IPS-18a (cell line): ENCODE results near the gene UBE2G2.

Experiments
- H3K27ac ChIP-seq: one replicate; pipeline ENCODE4 v1.5.1; 2013; ENCODE audit warnings: low read length
- H3K27me3 ChIP-seq: one replicate; pipeline ENCODE4 v1.6.1; 2013; ENCODE audit warnings: mild to moderate bottlenecking, low read length; ENCODE audit not compliant: control insufficient read depth, insufficient read depth
- H3K36me3 ChIP-seq: one replicate; pipeline ENCODE4 v1.6.1; 2013; ENCODE audit warnings: low read depth, low read length; ENCODE audit not compliant: control insufficient read depth
- H3K4me1 ChIP-seq: one replicate; pipeline ENCODE4 v1.6.1; 2013; ENCODE audit warnings: low read depth, low read length; ENCODE audit not compliant: control insufficient read depth
- H3K4me3 ChIP-seq: one replicate; pipeline ENCODE4 v1.5.1; 2013; ENCODE audit warnings: low read length
- H3K9ac ChIP-seq: one replicate; pipeline ENCODE4 v1.6.1; 2013; ENCODE audit warnings: mild to moderate bottlenecking, low read length, moderate library complexity
- H3K9me3 ChIP-seq: one replicate; pipeline ENCODE4 v1.6.1; 2013; ENCODE audit warnings: low read depth, low read length; ENCODE audit not compliant: control insufficient read depth

Gene UBE2G2

GRCh38 chr21:44801468-44802395 lies at the start of gene UBE2G2:
Gene UBE2G2 (minus strand): TSS chr21:44801820. CDS start chr21:44801748, 72 bp downstream.
- no peaks in the 10 kb centered on the region for H3K9me3 ChIP-seq
- peak within 1 kb of the TSS; percentile 48 for H3K27ac ChIP-seq
- no peaks in the 10 kb centered on the region for H3K27me3 ChIP-seq
- peak within 1 kb of the TSS; percentile 78 for H3K9ac ChIP-seq
- peaks cover 31% of the 10 kb centered on the region for H3K36me3 ChIP-seq
- peaks cover 9% of the 10 kb centered on the region for H3K4me1 ChIP-seq
- H3K4me3 ChIP-seq, result peak within 1 kb of the TSS; percentile 91

GRCh38 chr21:44850905-44851657 lies 49.5 kb upstream of the UBE2G2 start:
- peaks cover 52% of the 10 kb centered on the region for H3K36me3 ChIP-seq
- no peaks in the 10 kb centered on the region for H3K9me3 ChIP-seq

GRCh38 chr21:44850208-44850800 lies 48.7 kb upstream of the UBE2G2 start:
- H3K4me3 ChIP-seq, result no peak overlapping the region

More at GRCh38 chr21:44850905-44851657, 49.5 kb upstream of the UBE2G2 start:
- no peak overlapping the region for H3K4me3 ChIP-seq
- peaks cover 2% of the 10 kb centered on the region for H3K4me1 ChIP-seq
- H3K27ac ChIP-seq, result no peak overlapping the region
- H3K27me3 ChIP-seq, result no peaks in the 10 kb centered on the region
- H3K9ac ChIP-seq, result no peak overlapping the region

GRCh38 chr21:44849616-44850130 lies 48.1 kb upstream of the UBE2G2 start:
- Histone ChIP-seq H3K27me3 (no peaks in the 10 kb centered on the region), H3K36me3 (peaks cover 38% of the 10 kb centered on the region), H3K4me3 (no peak overlapping the region), H3K9ac (no peak overlapping the region), H3K27ac (no peak overlapping the region), H3K4me1 (peaks cover 3% of the 10 kb centered on the region), H3K9me3 (no peaks in the 10 kb centered on the region)

More at GRCh38 chr21:44850208-44850800, 48.7 kb upstream of the UBE2G2 start:
- Histone ChIP-seq H3K9me3 (no peaks in the 10 kb centered on the region), H3K27ac (no peak overlapping the region), H3K27me3 (no peaks in the 10 kb centered on the region), H3K9ac (no peak overlapping the region), H3K4me1 (peaks cover 3% of the 10 kb centered on the region), H3K36me3 (peaks cover 44% of the 10 kb centered on the region)

- Histone ChIP-seq H3K9me3 (no peaks in the 10 kb centered on the region), H3K4me3 (no peak overlapping the region), H3K9ac (no peak overlapping the region), H3K27me3 (no peaks in the 10 kb centered on the region), H3K27ac (no peak overlapping the region), H3K36me3 (peaks cover 32% of the 10 kb centered on the region), H3K4me1 (peaks cover 3% of the 10 kb centered on the region)
Measured at GRCh38 chr21:44848821-44849521, 47.4 kb upstream of the UBE2G2 start.

- peaks cover 3% of the 10 kb centered on the region for H3K4me1 ChIP-seq
- no peak overlapping the region for H3K9ac ChIP-seq
- H3K4me3 ChIP-seq, result no peak overlapping the region
- no peaks in the 10 kb centered on the region for H3K27me3 ChIP-seq
- no peak overlapping the region for H3K27ac ChIP-seq
- peaks cover 29% of the 10 kb centered on the region for H3K36me3 ChIP-seq
- H3K9me3 ChIP-seq, result no peaks in the 10 kb centered on the region
Measured at GRCh38 chr21:44847261-44848056, 45.8 kb upstream of the UBE2G2 start.

GRCh38 chr21:44846485-44847260 lies 45.1 kb upstream of the UBE2G2 start:
- Histone ChIP-seq H3K27me3 (no peaks in the 10 kb centered on the region), H3K9ac (no peak overlapping the region), H3K9me3 (no peaks in the 10 kb centered on the region), H3K36me3 (peaks cover 25% of the 10 kb centered on the region), H3K27ac (no peak overlapping the region), H3K4me1 (peaks cover 3% of the 10 kb centered on the region), H3K4me3 (peak overlapping the region; percentile 48)

GRCh38 chr21:44846224-44846484 lies 44.5 kb upstream of the UBE2G2 start:
- H3K9me3 ChIP-seq, result no peaks in the 10 kb centered on the region
- peak overlapping the region; percentile 48 for H3K4me3 ChIP-seq
- H3K27ac ChIP-seq, result no peak overlapping the region
- peaks cover 20% of the 10 kb centered on the region for H3K36me3 ChIP-seq
- H3K27me3 ChIP-seq, result no peaks in the 10 kb centered on the region
- H3K4me1 ChIP-seq, result peaks cover 3% of the 10 kb centered on the region
- no peak overlapping the region for H3K9ac ChIP-seq

DNA sequence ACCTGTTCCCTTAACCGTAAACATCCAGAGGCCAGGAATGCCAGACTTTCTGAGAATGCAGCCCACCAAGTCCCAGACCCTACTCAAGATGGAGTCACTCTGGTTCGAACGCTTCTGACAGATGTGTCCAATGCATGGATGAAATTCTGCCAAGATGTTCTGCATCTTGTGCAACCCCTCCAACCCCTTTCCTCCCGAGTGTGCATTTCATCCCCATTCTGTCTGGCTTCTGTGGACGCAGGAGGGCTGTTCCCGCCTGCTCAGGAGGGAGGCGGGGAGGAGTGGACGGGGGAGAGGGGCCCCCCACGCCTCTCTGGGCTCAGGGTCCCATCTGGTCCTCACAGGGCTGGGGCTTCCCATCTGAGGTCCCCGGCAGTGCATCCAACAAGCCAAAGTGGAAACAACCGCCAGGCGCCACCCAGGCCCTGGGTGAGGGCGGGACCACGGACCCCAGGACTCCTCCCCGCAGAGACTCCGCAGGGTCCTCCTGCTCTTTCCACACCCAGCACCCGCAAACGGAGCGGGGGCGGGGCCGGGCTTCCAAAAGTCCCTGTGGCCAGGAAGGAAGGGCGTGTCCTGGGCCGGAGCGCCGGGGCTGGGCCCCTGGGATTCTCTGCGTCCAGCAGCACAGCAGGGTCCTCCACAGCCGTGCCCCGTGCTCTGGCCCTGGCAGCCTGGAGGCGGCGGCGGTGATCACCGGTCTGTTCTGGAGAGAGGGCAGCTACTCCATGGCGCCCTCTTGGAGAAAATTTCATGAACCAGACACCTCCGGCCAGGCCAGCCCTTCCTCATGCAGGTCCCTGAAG lies 44.0 kb upstream of the UBE2G2 start:
- H3K9me3 ChIP-seq, result no peaks in the 10 kb centered on the region
- peaks cover 3% of the 10 kb centered on the region for H3K4me1 ChIP-seq
- no peak overlapping the region for H3K27ac ChIP-seq
- no peak overlapping the region for H3K9ac ChIP-seq
- H3K36me3 ChIP-seq, result peaks cover 14% of the 10 kb centered on the region
- no peaks in the 10 kb centered on the region for H3K27me3 ChIP-seq
- H3K4me3 ChIP-seq, result peak overlapping the region; percentile 48
